HG02571 (cell line): ENCODE measurements around the gene CLINT1.
A peak's percentile ranks its signal among the peaks of the same experiment; 100 is the strongest.

Experiments used
- ATAC-seq: cut with Tn5 transposase; IDR thresholded peaks from one replicate; pipeline ENCODE4 v1.9.1; 2021; ENCODE audit warnings: mild to moderate bottlenecking, moderate library complexity; ENCODE audit not compliant: unreplicated experiment

Gene CLINT1

DNA sequence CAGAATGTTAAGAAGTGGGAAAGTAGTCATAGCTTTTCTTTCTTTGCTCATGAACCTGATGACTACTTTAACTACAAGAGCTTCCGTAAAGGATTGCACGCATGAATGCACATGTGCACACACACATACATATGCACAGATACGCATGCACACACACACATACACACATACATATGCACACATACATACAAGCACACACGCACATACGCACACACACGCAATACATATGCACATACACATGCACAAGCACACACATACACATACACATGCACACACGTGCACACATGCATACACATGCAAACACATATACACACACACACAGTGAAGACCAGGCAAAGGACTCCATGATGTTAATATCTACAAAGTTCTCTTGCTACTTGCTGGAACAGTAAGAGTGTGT, 92.5 kb downstream of the CLINT1 start:
- no peak for ATAC-seq

DNA sequence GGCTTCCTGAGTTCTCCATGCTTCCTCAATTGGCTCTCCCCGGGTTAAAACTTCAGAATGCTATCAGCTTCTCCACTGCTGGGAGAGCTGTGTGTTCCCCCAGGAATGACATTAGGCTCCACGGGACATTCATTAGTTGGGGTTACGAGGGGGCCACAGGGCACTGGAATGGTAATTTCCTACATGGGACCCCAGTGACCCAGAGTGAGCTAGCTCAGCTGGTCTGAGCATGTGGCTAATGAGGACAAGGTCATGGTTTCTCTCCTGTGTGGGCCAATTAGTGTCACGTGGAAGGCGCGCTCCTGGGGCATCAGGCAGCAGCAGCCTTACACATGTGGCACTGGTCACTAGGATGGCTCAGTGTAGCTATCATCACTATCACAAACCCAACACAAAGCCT, 94.4 kb downstream of the CLINT1 start:
- no peak for ATAC-seq

DNA sequence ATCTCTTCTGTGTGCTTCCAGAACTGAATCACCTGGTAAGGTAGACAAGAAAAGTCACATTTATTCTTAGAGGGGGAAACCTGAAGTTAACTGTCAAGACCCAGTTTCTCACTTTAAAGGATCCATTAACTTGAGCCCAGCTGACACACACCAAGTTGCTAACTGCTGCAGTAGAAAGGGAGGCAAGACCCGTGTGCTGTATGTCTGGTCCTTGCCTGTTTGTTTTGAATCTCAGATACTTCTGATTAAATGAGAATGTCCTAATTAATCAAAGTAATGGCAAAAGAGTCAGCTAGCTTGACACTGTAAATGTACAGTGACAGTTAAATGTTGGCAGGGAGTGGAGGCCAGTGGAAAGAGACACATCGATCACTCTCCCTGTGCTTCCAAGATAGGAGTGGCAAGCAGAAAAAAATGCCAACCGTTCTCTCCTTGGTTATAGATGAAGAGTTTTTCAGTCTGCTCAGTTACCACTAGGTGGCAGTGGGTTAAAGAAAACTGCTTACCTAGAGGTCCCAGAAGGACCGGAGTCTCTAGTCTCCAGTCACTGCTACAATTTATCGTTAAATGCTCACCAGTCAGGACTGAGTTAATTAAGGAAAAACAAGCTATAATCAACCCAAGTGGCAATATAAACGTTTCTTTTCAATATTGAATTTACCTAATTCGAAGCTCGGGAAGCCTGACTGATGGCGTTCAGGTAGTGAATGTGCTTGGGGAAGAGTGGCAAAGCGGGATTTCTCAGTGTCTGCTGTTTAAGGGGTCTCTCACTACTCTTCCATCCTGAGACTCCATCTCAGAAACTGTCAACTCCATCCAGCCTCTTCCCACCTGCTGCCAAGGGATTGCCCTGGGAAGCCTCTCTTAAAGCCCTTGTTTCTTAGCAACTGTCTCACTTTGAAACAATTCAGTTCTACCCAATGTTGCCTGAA, 97.0 kb downstream of the CLINT1 start:
- peak; percentile 62 for ATAC-seq

DNA sequence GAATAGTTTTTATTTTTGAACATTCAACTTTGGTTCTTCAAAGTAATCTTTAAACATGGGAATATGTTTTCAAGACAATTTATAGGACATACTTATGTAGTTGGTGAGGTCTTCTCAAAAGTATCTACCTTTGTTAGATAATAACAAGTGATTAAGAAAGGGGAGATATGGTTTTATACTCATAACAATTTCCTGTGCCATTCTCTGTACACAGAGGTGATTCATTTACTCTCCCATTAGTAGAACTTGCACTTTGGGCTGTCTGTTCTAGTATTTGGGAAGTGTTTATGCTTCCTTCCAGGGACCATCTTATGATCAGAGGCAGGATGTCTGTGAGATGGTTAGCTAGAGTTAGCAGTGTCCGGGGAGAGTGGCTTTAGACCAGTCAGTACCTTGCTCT, 100.2 kb downstream of the CLINT1 start:
- no peak for ATAC-seq

DNA sequence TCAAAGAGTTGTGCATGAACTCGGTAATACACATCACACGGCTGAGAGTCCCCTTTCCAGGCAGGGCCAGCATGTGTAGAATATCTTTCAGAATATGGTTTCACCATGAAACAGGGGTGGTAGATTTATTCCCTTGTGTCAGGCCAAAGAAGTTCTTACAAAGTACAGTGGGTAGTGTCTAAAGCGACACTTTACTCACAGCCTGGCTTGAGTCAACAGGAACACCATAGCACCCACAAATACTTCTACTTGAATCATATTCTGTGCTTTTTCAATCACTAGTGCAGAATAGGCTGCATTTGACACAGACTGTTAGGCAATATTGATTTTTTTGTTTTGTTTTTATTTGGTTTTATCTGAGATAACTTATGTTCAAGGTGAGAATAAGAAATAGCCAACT, 102.8 kb downstream of the CLINT1 start:
- ATAC-seq, result no peak

DNA sequence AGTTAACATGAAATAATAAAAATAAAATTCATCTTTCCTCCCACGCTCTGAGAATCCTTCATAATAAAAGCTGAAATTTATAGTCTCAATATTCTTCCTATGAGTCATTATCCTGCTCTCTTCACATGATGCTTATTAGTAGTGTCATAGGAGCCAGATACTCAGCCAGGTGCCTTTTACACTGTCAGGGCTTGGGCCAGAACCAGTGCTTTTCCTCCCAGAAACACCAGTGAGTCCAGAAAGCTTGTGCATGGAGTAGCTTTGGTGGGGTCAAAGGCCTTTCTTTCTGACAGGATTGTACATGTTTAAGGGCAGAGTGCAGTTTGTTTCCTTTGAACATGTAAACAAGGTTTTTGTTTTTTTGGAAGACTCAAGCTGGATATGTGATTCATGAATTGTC, 108.6 kb downstream of the CLINT1 start:
- ATAC-seq, result no peak

DNA sequence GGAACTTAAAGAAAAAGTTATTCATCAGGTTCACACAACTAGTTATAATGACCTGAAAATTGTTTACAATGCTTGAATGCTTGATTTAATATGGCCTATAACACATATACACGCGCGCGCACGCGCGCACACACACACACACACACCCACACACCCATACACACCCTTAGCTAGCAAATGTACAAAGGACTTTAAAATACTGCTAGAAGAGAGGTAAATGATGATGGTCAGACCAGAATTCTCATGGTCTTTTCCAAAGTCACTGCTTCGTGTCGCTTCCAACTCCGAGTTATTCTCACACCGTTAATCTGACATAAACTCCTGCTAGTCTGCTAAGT, 109.5 kb downstream of the CLINT1 start:
- ATAC-seq, result no peak

DNA sequence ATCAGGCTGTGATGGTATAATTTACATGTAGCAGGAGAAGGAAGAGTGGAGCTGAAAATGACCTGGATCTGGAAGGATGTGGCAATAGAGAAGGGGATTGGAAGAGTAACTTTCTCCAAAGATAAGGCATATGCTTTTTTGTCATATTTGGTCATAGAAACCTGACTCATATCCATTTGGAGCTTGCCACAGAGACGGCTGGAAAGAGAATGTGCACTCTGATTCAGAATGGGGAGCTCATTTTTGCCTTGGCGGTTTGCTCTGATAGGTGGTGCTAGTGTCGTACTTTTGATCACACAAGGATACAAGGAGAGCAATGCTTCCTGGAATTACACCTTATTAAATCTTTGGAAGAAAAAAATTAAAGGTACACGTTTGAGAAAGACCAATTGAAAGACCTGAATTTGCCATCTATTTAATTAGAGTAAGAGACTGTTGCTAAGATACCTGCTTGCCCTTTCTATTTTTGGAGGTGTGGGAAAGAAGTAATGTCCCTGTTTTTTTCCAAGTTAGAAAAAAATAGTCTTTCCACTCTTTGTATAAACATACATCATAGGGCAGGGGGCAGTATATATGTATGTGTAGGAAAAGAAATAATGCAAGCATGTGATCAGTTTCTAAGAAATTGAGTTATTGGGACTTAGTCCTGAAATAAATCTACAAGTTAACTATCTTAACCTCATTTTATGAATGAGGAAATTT, 110.0 kb downstream of the CLINT1 start:
- no peak for ATAC-seq

DNA sequence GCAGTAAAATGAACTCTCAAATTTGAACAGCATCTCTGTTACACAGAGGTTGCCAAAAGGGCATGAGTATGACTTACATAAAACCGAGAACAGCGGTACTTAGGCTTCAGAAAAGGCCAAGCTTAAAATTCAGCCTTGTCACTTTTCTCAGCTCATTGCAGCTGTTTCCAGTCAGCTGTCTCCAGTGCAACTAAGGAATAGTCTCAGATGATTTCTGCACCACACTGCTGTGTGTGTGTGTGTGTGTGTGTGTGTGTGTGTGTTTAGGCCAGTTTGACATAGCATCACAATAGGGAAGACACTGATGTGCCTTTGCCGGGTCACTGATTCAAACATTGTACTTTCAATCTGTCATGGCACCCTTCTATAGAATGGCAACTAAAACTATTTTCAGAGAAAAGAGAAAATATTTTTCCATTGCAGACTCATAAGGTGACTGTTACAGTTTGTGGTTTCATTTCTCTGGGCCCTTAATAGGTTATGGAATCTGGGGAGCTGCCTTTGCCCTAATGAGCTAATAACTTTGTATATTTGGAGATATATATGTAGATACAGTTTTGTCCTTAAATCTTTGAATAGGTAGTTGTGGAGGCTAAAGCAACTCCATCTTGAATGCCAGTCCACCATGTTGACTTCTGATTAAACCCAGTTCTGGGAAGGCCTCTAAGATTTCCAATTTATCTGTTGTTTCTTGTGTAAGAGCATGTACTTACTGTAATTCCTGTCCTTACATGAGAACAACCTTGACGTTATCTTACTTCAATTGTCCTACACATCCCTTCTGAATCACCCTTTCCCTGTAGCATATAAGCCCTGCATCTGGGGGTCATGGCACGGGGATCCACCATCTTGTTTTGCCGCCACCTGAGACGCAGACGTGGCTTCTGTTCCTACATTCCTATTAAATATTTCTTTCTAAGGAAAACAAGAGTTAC, 110.9 kb downstream of the CLINT1 start:
- ATAC-seq, result no peak

DNA sequence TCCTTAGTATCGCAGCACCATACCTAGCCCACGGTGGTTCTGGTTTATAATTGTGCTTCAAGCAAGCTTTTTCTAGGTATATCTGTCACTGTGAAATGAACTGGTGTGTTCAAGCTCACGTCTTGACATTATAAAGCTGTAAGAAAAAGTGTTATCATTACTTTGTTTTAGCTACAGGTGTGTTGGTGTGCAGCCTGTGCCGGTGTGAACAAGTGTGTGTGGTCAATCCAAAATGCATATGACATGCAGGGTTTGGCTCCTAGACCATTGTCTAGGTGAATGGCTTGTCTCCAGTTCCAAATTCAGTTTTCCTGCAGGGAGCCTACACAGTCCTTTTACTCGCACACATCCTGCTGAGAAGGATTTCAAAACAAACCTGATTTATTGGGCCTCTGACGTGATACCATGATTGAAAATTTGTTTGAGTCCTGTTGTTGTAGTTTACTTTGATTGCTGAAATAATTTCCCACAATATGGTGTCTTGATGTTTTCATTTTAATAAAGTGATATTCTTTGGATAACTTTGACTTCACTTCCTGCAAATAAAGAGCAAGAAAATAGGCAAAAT, 111.7 kb downstream of the CLINT1 start:
- ATAC-seq, result no peak

DNA sequence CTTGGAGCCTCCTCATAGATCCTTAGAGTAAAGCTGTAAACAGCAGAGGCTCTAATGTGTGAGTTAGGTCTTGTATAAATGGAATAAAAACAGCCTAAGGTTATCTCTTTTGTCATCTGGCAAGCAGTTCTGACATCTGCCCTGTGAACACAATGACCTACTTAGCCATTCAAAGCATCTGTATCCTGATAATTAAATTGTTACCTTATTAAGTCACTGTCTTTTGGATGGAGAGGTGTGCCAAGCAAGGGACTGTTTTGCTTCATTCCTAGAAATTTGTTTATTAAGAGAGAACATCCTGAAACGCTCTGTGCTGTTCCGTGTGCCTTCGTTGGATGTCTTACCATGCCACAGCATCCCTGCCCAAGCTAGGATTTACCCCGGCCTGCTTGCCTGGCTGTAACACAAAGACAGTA, 113.9 kb downstream of the CLINT1 start:
- ATAC-seq, result no peak

DNA sequence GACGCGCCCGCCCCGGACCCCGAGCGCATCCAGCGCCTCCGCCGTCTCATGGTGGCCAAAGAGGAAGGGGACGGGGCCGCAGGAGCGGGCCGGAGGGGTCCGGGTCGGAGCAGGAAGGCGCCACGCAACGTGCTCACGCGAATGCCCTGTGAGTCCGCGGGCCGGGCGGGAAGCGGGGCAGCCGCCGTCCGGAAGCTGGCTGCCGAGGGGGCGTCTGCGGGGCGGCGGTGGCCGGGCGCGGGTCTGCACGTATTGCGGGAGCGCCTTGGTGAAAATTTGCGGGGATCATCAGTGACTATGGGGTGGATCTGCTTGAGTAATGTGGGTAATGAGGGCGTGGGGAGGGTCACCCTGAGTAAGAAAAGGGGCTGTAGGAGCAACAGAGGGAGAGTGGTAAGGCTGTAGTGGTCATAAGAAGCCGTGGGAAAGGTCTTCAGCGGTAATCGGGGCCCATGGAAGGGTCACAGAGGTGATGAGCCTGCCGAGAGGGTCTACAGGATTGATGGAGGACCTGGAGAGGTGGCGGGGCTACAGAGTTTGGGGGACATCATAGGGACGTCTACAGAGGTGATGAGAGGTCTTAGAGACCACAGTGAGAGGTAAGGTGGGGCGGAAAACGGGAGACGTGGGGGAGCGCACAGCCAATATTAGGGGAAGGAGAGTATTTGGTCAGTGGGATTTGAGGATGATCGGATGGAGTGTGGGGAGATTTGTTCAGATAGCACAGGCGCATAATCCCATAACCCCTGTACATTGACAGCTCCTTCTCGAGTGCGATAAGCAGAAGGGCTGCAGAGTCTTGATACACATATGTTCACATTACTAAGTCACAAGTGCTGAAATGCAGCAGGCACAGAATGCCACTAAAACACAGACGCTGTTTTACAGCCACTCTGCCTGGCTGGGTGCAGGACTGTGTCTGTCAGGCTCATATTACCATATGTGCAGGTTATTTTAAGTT, 114.6 kb downstream of the CLINT1 start:
- peak; percentile 24 for ATAC-seq

DNA sequence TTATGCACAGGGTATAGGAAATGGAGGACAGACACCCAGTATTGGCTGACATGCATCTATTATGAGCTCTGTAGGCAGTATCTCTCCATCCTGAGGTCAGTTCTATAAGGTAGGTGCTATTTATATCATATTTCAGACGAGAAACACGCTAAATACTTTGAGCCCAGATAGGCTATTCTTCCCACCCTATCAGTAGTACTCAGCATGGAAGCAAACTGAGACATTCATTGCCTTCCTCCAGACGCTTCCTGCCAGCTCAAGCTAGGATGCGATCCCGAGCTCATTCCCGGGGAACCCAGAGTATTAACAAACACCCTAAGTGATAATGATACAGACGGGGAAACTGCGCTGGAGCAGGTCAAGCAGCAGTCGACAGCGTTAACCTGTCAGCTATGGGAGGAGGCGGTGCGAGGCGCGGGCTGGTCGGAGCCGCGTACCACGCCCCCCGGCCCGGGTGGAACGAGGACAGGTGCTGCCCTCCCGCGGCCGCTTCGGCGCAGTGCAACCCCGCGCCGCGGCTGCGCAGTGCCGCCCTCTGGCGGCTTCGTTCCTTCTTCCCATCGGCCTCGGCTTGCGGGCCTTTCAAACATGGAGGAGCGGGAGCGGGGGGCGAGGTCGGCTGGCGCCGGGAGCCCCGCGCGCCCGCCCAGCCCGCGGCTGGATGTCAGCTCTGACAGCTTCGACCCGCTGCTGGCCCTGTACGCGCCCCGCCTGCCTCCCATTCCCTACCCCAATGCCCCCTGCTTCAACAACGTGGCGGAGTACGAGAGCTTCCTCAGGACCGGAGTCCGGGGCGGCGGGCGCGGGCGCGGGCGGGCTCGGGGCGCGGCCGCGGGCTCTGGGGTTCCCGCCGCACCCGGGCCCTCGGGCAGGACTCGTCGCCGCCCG, 115.5 kb downstream of the CLINT1 start, which contains the start of gene LSM11:
LSM11 (plus strand) TSS at position 550 of the 888 bp plus-strand sequence; CDS start at position 589, 39 bp downstream.
- peak; percentile 94 for ATAC-seq

DNA sequence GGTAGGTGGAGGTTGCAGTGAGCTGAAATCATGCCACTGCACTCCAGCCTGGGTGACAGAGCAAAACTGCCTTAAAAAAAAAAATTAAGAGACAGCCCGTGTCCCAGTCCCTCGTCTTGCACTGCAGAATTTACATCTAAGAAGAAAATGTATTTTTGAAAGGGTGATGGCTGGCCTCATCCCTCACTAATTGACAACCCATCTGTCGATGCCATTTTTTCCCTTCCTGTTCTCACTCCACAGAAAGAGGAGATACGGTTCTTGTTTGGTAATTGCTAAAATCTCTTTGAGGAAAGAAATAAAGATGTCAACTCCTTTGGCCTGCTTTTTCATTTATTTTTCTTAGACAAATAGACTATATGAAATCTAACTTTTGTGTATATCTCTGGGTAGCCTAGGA, 117.8 kb downstream of the CLINT1 start:
- no peak for ATAC-seq

DNA sequence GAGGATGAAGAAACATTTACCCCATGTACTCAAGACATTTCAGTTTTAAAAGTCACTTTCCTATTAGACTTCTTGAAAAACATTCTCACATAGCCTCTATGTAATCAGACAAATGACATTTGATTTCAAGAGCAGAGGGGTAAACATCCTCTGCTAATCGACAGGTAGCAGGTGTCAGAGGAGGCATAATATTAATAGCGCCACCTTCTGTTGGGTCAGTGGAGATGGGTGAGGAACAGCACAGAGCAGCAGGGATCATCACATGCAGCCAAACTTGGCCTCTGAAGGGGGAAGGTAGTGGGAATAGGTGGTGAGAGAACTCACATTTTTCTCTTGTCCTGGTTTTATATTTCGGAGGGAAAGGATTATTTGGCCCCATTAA, 118.7 kb downstream of the CLINT1 start:
- ATAC-seq, result no peak

DNA sequence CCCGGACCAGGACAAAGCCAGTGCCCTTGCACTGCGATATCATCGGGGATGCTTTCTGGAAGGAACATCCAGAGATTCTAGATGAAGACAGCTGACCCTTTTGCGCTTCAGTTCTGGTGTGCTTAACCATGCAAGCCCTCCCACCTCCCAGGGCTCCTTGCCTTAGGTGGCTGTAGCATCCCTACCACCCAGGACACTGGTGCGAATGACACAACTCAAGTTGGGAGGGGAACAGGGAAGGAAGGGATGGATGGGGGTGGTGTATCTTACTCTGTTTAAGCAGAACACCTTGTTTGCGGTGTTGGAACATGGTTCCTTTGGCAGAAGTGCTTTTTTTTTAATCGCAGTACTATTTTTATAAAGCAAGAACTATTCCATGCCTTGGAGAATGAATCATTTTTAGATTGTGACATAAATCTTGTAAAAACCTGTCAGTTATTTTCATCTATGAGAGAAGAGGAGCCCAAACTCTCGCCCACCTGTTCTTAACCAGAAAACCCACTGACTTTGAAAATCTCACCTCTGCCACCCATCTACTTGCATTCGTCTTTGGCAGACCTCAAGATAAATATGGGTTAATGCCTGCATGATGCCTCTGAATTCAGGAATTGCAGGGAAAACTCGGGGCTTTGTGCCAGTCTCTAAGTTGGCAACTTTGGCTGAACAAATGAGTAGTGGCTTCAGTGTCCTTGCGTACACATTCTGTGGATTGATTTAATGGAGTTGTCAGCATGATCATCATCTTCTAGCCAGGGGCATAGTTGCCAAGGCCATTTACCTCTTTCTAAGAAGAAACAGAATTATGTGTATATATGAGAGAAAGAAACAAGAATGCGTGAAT, 119.3 kb downstream of the CLINT1 start:
- ATAC-seq, result no peak

DNA sequence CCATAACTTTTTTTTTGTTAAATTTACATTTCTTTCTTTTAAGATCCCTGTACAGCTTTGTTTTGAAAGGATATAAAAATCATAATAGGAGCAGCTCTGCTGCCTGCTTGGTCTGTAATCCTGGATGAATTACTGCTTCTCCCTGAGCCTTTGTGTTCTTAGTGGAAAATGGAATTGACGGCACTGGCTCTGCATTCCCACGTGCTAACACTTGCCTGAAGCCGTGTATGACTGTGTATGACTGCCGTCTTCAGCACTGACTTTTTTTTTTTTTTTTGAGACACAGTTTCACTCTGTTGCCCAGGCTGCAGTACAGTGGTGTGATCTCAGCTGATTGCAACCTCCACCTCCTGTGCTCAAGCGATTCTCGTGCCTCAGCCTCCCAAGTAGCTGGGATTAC, 123.0 kb downstream of the CLINT1 start:
- ATAC-seq, result no peak
